ENCODE measurements around the gene HEPH. TPM values are rescaled to one million over a fixed set of nuclear protein-coding genes. Genes with fewer than 3 reads are reported as not detected.

The HEPH gene
- total and polyA plus RNA-seq, 2 of the 8 experiments (the other 6 are each of a cell fraction or from before 2014, with no cell fraction given) = 20.2 to 41.4 TPM

- H2AFZ ChIP-seq (ENCODE audit: low read length) = no peak overlapping the region
- H3K56ac ChIP-seq (replicated peaks; ENCODE audit: insufficient read length, low read depth, low read length) = no peak overlapping the region
- no peak overlapping the region for H3K4ac ChIP-seq (replicated peaks; ENCODE audit: insufficient read length, low read depth, low read length)
- H2BK120ac ChIP-seq (replicated peaks; ENCODE audit: low read depth, low read length) = no peak overlapping the region
- ChIA-PET CTCF (ENCODE audit: partially characterized antibody) (no interaction called here), POLR2A (ENCODE audit: partially characterized antibody) (no interaction called here)
- no peak overlapping the region for H3K27ac ChIP-seq (ENCODE audit: low read depth, low read length)
- no peak for FAIRE-seq
- no peak overlapping the region for H3K4me3 ChIP-seq (ENCODE audit: extremely low read depth in 1 of 4, insufficient read depth in 2 of 4, low read depth in 3 of 4, low read length in 4 of 4)
- no peak overlapping the region for H4K8ac ChIP-seq (ENCODE audit: extremely low read depth, insufficient read depth, low read length)
- no peaks in the 10 kb centered on the region for H3K27me3 ChIP-seq (replicated peaks in 1 of 4; ENCODE audit: control insufficient read depth in 3 of 4, extremely low read depth in 1 of 4, insufficient read depth in 3 of 4, low read length in 3 of 4)
- H4K91ac ChIP-seq (replicated peaks; ENCODE audit: insufficient read length, low read length) = no peak overlapping the region
- H2BK15ac ChIP-seq (ENCODE audit: low read length) = no peak overlapping the region
- WGBS, 2 experiments (ENCODE audit: extremely low coverage in 1 of 2, insufficient coverage in 1 of 2, insufficient read length in 1 of 2, insufficient replicate concordance in 2 of 2, low coverage in 1 of 2, low lambda C conversion rate in 2 of 2, missing lambda C conversion rate in 1 of 2) = 89% methylated on average over 1 of the region's 1 CpG; no CpG with 5 or more reads in 1 of the 2 experiments
- no peak overlapping the region for H3K14ac ChIP-seq (ENCODE audit: insufficient read length)
- H2AK5ac ChIP-seq (ENCODE audit: low read depth, low read length) = no peak overlapping the region
- no peaks in the 10 kb centered on the region for H3K4me1 ChIP-seq (replicated peaks in 1 of 4; ENCODE audit: control insufficient read depth in 3 of 4, insufficient read depth in 4 of 4, low read length in 3 of 4)
- no peaks in the 10 kb centered on the region for H4K20me1 ChIP-seq (replicated peaks in 1 of 2; ENCODE audit: control insufficient read depth in 1 of 2, insufficient read depth in 2 of 2, low read length in 2 of 2)
- H3K23me2 ChIP-seq (ENCODE audit: low read depth, low read length) = no peaks in the 10 kb centered on the region
- H3K18ac ChIP-seq (ENCODE audit: extremely low read depth, low read length) = no peak overlapping the region
- no peak for DNase-seq (ENCODE audit: low read depth in 1 of 2, low spot score in 2 of 2)
- no peak overlapping the region for H2BK20ac ChIP-seq (ENCODE audit: low read length)
- no peak overlapping the region for H3K4me2 ChIP-seq (ENCODE audit: insufficient read depth in 1 of 2, low read depth in 2 of 2, low read length in 2 of 2)
- H3K9me3 ChIP-seq (ENCODE audit: insufficient read depth in 2 of 2, low read depth in 1 of 2, low read length in 1 of 2) = no peaks in the 10 kb centered on the region
- no peak overlapping the region for H2BK12ac ChIP-seq (ENCODE audit: low read depth, low read length)
- no peak overlapping the region for H2BK5ac ChIP-seq (ENCODE audit: low read depth, low read length)
- no peaks in the 10 kb centered on the region for H3K79me2 ChIP-seq (ENCODE audit: control insufficient read depth in 1 of 2, insufficient read depth in 2 of 2, low read length in 2 of 2)
- H3K79me1 ChIP-seq (ENCODE audit: low read depth, low read length) = no peaks in the 10 kb centered on the region
- H3K36me3 ChIP-seq (ENCODE audit: control insufficient read depth in 2 of 4, insufficient read depth in 4 of 4, low read length in 3 of 4) = no peaks in the 10 kb centered on the region
- no peak overlapping the region for H3K9ac ChIP-seq (replicated peaks in 1 of 4; ENCODE audit: extremely low read depth in 1 of 4, low read depth in 3 of 4, low read length in 3 of 4)
- no peak overlapping the region for H4K5ac ChIP-seq (ENCODE audit: insufficient read length, low read depth, low read length)
- no peak overlapping the region for H3K23ac ChIP-seq (ENCODE audit: insufficient read length)
- no peak for TF ChIP-seq SIX5 (IDR thresholded peaks at IDR 0.05; ENCODE audit: low read depth, low read length)
- TF ChIP-seq CTBP2 (IDR thresholded peaks at IDR 0.05; ENCODE audit: borderline replicate concordance, insufficient read depth, insufficient read length, low read length) = no peak
- TF ChIP-seq GABPA (IDR thresholded peaks at IDR 0.05; ENCODE audit: borderline replicate concordance, insufficient read depth, low read length) = no peak
- no peak for TF ChIP-seq FOSL1 (IDR thresholded peaks at IDR 0.05; ENCODE audit: insufficient read depth, low read depth, low read length)
- TF ChIP-seq KDM1A (IDR thresholded peaks at IDR 0.05; ENCODE audit: borderline replicate concordance, low read length) = no peak
- TF ChIP-seq CHD2 (IDR thresholded peaks at IDR 0.05; ENCODE audit: low read length) = no peak
- no peak for TF ChIP-seq SAP30 (IDR thresholded peaks at IDR 0.05; ENCODE audit: insufficient read depth, insufficient replicate concordance, low read length)
- TF ChIP-seq SIRT6 (IDR thresholded peaks at IDR 0.05; ENCODE audit: low read length) = no peak
- no peak for TF ChIP-seq TCF12 (IDR thresholded peaks at IDR 0.05; ENCODE audit: low read depth, low read length)
- TF ChIP-seq SUZ12 (IDR thresholded peaks at IDR 0.05; ENCODE audit: low read length) = no peak
- TF ChIP-seq ASH2L (IDR thresholded peaks at IDR 0.05; ENCODE audit: low read length) = no peak
- TF ChIP-seq ATF3 (IDR thresholded peaks at IDR 0.05; ENCODE audit: insufficient read depth, low read depth, low read length) = no peak
- no peak for TF ChIP-seq NANOG (IDR thresholded peaks at IDR 0.05; ENCODE audit: insufficient read depth, low read depth, low read length, poor library complexity, severe bottlenecking)
- TF ChIP-seq SP1 (IDR thresholded peaks at IDR 0.05; ENCODE audit: low read depth, low read length) = no peak
- no peak for TF ChIP-seq EGR1 (IDR thresholded peaks at IDR 0.05; ENCODE audit: borderline replicate concordance, low read depth, low read length)
Observed at GRCh38 chrX:66142351-66142750, 21.7 kb upstream of the HEPH start.
